Stimulated activated naive B cell treated with anti-CD40 and anti-IgM and Interleukin-4, amounts not matched to agents 10 μg/mL and 1 μg/mL and 100 μg/mL, for 72 hours (primary cell): ENCODE measurements around the gene WNT3.
"Not testable (repeated sequence)": the region's sequence is repeated elsewhere in the genome, so short reads cannot be mapped to it uniquely, and the experiment has no call there.

Experiments used
- ATAC-seq, 2 donors: fragments of 150-1000 bp; cut with Tn5 transposase; replicated peaks; 2 replicates each; pipeline ENCODE4 v1.10.0; 2021; ENCODE audit warnings: moderate library complexity in 1 of 2
- DNase-seq: peaks from one replicate; pipeline ENCODE4 v3.0.0; 2021
- H3K27ac Mint-ChIP-seq: one replicate; pipeline ENCODE4 v1.8.0; 2022; ENCODE audit warnings: mild to moderate bottlenecking, mixed read lengths
- H3K27me3 Mint-ChIP-seq, 2 donors: one replicate each; pipeline ENCODE4 v1.8.0; 2022; ENCODE audit warnings: mixed read lengths in 2 of 2
- H3K36me3 Mint-ChIP-seq, 2 donors: one replicate each; pipeline ENCODE4 v1.8.0; 2022; ENCODE audit warnings: mixed read lengths in 2 of 2, mild to moderate bottlenecking in 1 of 2
- H3K4me1 Mint-ChIP-seq, 2 donors: one replicate each; pipeline ENCODE4 v1.8.0; 2022; ENCODE audit warnings: mixed read lengths in 2 of 2, mild to moderate bottlenecking in 1 of 2
- H3K4me3 Mint-ChIP-seq, 2 donors: one replicate each; pipeline ENCODE4 v1.8.0; 2022; ENCODE audit warnings: mild to moderate bottlenecking in 2 of 2, mixed read lengths in 2 of 2, moderate library complexity in 1 of 2
- H3K9me3 Mint-ChIP-seq, 2 donors: one replicate each; pipeline ENCODE4 v1.8.0; 2022; ENCODE audit warnings: mixed read lengths in 2 of 2, mild to moderate bottlenecking in 1 of 2

WNT3 gene

DNA sequence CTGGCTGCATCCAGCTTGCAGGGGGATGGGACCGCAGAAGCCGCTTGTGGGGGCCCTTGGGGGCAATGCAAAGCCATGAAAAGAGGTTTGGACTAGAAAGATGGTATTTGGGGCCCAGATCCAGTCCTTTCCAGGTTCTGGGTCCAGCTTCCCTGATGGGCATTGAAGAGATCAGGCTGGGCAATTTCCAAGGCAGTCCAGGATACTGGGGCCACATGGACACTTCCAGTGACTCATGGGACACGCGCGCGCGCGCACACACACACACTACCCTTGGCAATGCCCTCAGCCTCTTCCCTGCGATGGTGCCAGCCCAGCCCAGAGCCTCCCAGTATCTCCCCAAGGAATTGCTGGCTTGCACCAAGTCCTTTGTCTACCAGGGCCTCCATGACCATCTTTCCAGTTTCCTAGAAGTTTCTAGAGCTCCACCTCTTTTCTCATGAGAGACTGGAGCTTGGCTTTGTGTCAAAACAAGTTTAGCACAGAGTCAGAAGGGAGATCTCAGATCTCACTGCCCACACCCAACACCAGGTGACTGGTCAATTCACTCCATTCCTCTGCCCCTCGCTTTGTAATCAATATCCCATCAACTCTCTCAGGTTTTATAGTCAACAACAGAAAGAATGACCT lies 44.3 kb downstream of the WNT3 start:
- peaks cover 10 to 31% of the 10 kb centered on the region in 2 donors for H3K27me3 Mint-ChIP-seq
- no peaks in the 10 kb centered on the region for H3K9me3 Mint-ChIP-seq
- no peaks in the 10 kb centered on the region for H3K36me3 Mint-ChIP-seq
- ATAC-seq = no peak
- peaks cover 16 to 37% of the 10 kb centered on the region in 2 donors for H3K4me1 Mint-ChIP-seq
- H3K27ac Mint-ChIP-seq = no peak overlapping the region
- no peak overlapping the region for H3K4me3 Mint-ChIP-seq
- no peak for DNase-seq

GRCh38 chr17:46773676-46774075 lies 44.8 kb downstream of the WNT3 start:
- H3K27ac Mint-ChIP-seq = no peak overlapping the region
- peaks cover 16 to 38% of the 10 kb centered on the region in 2 donors for H3K4me1 Mint-ChIP-seq
- H3K4me3 Mint-ChIP-seq = no peak overlapping the region
- H3K27me3 Mint-ChIP-seq = peaks cover 10 to 31% of the 10 kb centered on the region in 2 donors
- H3K9me3 Mint-ChIP-seq = no peaks in the 10 kb centered on the region
- DNase-seq (no peak), ATAC-seq (no peak)
- H3K36me3 Mint-ChIP-seq = no peaks in the 10 kb centered on the region

- Mint-ChIP-seq H3K36me3 (no peaks in the 10 kb centered on the region), H3K27me3 (peaks cover 10 to 28% of the 10 kb centered on the region in 2 donors), H3K4me3 (peak overlapping the region in 1 of 2 donors; percentile 70), H3K27ac (no peak overlapping the region), H3K9me3 (no peaks in the 10 kb centered on the region), H3K4me1 (peaks cover 16 to 38% of the 10 kb centered on the region in 2 donors)
- DNase-seq (no peak), ATAC-seq (no peak)
Measured at GRCh38 chr17:46773221-46773605, 45.3 kb downstream of the WNT3 start.

DNA sequence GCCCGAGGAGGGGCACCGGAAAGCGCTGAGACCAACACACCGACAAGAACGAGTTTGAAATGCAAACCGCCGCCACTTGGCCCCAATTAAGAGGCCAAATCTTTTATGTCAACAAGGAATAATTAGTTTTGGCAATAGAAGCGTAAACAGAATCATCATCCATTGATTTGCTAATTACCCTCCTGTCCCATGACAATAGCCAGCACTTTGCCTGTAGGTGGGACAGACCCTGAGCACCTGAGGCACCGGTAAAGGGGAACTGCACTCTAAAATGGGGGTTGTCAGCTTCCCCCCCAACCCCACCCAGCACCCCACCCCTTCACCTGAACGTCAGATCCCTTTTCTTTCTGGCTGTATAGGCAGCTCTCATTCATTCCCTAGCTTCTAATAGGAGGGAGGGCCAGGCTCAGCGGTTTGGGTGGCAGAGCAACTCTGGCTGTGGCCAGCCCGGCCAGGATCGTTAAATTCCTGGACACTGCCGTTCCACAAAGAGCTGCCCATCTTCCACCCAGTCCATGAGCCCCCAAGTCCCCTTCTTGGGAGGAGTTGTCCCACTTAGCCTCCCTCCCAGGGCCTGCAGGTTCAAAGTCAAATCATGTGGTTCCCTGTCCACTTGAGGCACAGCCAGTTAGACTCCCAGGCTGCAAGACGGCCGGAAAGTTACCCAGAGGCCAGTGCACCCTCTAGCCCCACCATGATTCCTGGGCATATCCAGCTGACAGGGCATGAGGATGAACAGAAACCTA lies 45.8 kb downstream of the WNT3 start:
- Mint-ChIP-seq H3K4me3 (peak overlapping the region; percentile 73), H3K27me3 (peaks cover 6 to 22% of the 10 kb centered on the region in 2 donors), H3K9me3 (no peaks in the 10 kb centered on the region), H3K36me3 (no peaks in the 10 kb centered on the region), H3K27ac (peak overlapping the region; percentile 62), H3K4me1 (peaks cover 16 to 34% of the 10 kb centered on the region in 2 donors)
- DNase-seq = no peak
- ATAC-seq = no peak

DNA sequence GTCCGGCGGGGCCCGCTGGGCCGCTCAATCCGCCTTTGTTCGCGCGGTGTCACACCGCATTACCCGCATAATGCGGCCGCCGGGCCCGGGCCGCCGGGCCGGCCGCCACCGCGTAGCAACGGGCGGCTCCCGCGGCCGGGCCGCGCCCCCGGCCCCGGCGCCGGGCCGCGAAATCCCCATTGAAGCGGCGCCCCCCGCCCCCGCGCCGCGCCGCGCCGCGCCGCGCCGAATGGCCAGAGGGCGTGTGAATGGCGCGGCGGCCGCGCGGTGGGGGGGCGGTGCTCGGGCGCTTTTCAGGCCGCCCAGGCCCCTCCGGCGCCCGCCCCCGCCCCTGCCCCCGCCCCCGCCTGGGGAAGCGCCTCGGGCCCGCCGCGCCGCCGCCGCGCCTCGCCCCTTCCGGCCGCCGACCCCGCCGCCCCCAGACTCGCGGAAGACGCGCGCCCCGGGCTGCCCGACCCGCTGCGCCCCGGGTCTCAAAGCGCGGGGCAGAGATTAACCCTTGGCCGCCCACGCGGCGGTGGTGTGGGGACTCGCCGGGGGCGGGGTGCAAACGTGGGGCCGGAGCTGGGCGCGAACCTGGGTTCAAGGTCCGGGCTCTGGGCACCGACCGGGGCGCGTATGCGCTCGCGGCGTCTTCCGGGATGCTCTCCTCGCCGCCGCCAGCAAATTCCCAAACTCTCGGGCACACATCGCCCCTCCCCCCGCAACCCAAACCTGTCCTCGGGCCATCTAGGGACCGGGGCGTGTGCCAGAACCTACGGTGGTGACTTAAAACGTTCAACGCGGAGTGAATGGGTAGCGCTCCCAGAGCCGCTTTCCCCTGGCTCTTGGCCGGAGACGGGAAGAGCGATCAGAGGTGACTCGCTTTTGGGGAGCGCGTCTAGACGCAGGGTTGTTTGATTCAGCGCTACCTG lies 46.7 kb downstream of the WNT3 start:
- Mint-ChIP-seq H3K4me1 (peaks cover 14 to 31% of the 10 kb centered on the region in 2 donors), H3K27ac (no peak overlapping the region), H3K36me3 (no peaks in the 10 kb centered on the region), H3K27me3 (peaks cover 4 to 18% of the 10 kb centered on the region in 2 donors), H3K9me3 (no peaks in the 10 kb centered on the region), H3K4me3 (peak overlapping the region; percentile 73)
- ATAC-seq (peak; percentile 30 to 38), DNase-seq (no peak)

DNA sequence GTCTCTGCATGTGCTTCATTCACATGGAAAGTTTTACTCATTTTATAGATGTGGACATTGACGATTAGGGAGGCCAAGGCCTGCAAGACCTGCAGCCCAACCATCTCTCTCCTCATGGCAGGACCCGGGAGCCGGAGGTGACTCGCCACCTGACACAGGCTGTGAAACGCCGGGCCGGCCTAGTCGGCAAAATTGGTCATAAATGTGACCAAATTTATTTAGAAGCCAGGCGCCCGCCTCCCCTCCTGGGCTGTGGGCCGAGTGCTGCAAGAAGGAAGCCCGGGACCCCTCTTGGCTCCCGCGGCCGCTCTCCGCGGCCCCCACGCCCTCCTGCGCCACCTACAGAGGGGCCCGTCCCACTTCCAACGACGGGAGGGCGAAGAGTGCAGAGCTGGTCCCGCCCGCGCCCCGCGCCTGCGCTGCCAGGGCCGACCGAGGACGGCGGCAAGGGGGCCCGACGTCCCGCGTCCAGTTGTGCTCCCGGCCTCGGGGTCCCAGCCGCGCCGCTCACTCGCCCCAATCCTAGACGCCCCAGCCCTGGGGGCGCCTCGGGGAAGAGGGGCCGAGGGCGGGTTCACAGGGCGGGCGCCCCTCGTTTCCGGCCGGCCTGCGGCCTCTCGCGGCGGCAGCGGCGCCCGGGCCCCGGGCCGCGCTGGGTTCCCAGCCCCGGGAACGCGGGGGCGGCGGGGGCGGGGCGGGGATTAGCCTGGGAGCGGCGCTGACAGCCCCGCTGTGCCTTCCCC lies 47.5 kb downstream of the WNT3 start:
- H3K4me1 Mint-ChIP-seq = peaks cover 11 to 25% of the 10 kb centered on the region in 2 donors
- no peak for DNase-seq
- H3K36me3 Mint-ChIP-seq = no peaks in the 10 kb centered on the region
- ATAC-seq = peak; percentile 65 to 66
- H3K4me3 Mint-ChIP-seq = peak overlapping the region; percentile 61 to 72
- H3K27ac Mint-ChIP-seq = peak overlapping the region; percentile 9
- H3K27me3 Mint-ChIP-seq = peaks cover 0 to 10% of the 10 kb centered on the region in 2 donors
- H3K9me3 Mint-ChIP-seq = no peaks in the 10 kb centered on the region

DNA sequence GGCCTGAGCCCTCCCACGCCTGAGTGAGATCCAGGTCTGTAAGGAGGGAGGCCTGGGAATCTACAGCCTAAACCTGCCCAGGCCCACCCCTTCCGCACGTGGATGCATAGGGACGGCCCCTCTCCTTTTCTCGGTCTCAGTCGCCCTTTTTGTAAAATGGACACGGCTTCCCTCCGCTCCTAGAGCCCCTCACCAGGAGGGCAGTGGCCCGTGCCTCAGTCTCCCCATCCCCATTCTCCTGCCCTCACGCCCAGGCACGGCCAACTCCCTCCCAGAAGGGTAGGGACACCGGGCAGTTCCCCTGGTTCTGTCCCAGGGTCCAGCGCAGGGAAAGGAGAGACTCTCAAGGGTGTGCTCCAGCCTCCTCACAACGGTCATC lies 48.1 kb downstream of the WNT3 start:
- Mint-ChIP-seq H3K27me3 (peaks cover 0 to 8% of the 10 kb centered on the region in 2 donors), H3K36me3 (no peaks in the 10 kb centered on the region), H3K9me3 (no peaks in the 10 kb centered on the region), H3K27ac (no peak overlapping the region), H3K4me1 (peaks cover 11 to 25% of the 10 kb centered on the region in 2 donors), H3K4me3 (peak overlapping the region; percentile 61 to 72)
- DNase-seq (no peak), ATAC-seq (no peak)

- ATAC-seq = no peak
- no peak for DNase-seq
- Mint-ChIP-seq H3K36me3 (no peaks in the 10 kb centered on the region), H3K27ac (no peak overlapping the region), H3K27me3 (peaks cover 0 to 8% of the 10 kb centered on the region in 2 donors), H3K4me3 (peak overlapping the region; percentile 56 to 72), H3K9me3 (no peaks in the 10 kb centered on the region), H3K4me1 (peaks cover 11 to 25% of the 10 kb centered on the region in 2 donors)
Measured at GRCh38 chr17:46769531-46770438, 48.7 kb downstream of the WNT3 start.

- peaks cover 9 to 25% of the 10 kb centered on the region in 2 donors for H3K4me1 Mint-ChIP-seq
- H3K36me3 Mint-ChIP-seq, ATAC-seq, H3K9me3 Mint-ChIP-seq, H3K27ac Mint-ChIP-seq, DNase-seq, H3K4me3 Mint-ChIP-seq, H3K27me3 Mint-ChIP-seq: not testable (repeated sequence)
Measured at GRCh38 chr17:46768896-46769295, 49.6 kb downstream of the WNT3 start.

GRCh38 chr17:46768540-46768870 lies 50.0 kb downstream of the WNT3 start:
- no peaks in the 10 kb centered on the region for H3K9me3 Mint-ChIP-seq
- no peak for ATAC-seq
- no peak overlapping the region for H3K4me3 Mint-ChIP-seq
- peaks cover 7 to 25% of the 10 kb centered on the region in 2 donors for H3K4me1 Mint-ChIP-seq
- no peak overlapping the region for H3K27ac Mint-ChIP-seq
- peaks cover 0 to 8% of the 10 kb centered on the region in 2 donors for H3K27me3 Mint-ChIP-seq
- DNase-seq = no peak
- no peaks in the 10 kb centered on the region for H3K36me3 Mint-ChIP-seq

DNA sequence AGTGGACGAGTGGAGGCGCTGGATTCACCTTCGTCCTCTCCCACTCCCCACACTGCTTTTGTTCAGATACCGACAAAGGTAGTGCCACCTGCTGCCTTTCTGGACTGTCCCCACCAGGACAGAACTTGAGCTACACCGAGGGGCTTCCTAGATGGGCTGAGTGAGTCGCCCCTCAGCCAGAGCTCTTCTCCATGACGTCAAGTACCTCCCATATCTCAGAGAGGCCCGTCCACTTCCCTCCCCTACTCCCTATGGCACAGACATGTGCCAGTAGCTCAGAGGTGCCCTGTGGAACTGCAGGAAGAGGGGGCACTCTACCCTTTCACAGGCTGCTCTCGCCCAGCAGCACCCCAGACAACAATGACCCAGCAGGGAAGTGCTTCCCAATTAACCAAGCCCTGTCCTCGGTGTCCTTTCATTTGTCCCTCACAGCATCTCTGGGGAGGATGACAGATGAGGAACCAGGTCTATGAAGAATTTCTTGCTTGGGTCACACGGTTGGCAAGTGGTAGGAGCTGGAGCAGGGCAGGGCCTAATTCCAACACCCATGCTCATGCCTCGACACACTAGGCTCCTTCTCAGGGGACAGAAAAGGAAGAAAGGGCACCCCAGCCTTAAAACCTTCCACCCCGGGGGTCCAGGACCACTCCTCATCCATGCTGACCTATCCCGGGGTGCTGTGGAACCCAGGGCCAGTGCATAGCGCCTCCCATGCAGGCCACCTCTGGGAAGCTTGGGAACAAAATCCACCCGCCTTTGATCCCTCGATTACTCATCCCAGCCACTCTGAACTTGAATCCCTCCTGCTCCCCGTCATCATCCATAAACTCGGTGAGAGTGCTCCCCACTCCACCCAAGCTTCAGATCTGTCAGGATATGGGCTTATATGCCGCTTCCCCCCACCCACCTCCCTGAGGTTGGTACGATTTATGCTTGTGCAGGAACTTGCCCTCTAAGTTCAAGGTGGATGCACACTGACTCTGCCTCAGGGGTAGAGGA lies 51.7 kb downstream of the WNT3 start:
- ATAC-seq (no peak), DNase-seq (no peak)
- Mint-ChIP-seq H3K27me3 (peaks cover 0 to 8% of the 10 kb centered on the region in 2 donors), H3K9me3 (no peaks in the 10 kb centered on the region), H3K4me1 (peaks cover 3 to 19% of the 10 kb centered on the region in 2 donors), H3K27ac (no peak overlapping the region), H3K36me3 (peaks cover 0 to 2% of the 10 kb centered on the region in 2 donors), H3K4me3 (no peak overlapping the region)

DNA sequence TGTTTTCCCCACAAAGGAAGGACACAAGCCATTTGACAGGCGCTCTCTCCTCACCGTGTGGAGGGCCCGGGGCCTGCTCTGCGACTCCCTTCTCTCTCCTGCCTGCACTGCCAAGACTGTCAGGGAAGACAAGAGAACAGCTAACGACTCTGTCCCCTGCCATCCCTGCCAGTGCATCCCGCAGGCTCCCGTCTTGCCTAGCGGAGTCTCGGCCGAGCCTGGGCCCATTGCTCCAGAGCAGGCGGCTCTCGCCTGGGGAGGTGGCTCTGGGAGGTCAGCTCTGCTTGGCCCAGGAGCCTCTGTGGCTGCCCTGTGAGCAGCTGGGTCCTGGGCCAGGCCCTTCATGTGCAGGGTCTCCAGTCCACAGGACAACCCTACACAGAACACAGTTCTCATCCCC lies 53.0 kb downstream of the WNT3 start:
- H3K27me3 Mint-ChIP-seq = peaks cover 0 to 3% of the 10 kb centered on the region in 2 donors
- H3K4me3 Mint-ChIP-seq = no peak overlapping the region
- DNase-seq = no peak
- H3K27ac Mint-ChIP-seq = no peak overlapping the region
- H3K9me3 Mint-ChIP-seq = no peaks in the 10 kb centered on the region
- ATAC-seq = no peak
- peaks cover 0 to 2% of the 10 kb centered on the region in 2 donors for H3K36me3 Mint-ChIP-seq
- peaks cover 3 to 14% of the 10 kb centered on the region in 2 donors for H3K4me1 Mint-ChIP-seq
